Dermis microvascular lymphatic vessel endothelial cell (primary cell): Measurements from ENCODE around the gene C15orf40. TPM values are rescaled to one million over a fixed set of nuclear protein-coding genes. Genes with fewer than 3 reads are reported as not detected.

Source experiments
- DNase-seq, 2 donors: peaks; one replicate each; pipeline versions ENCODE4 v3.0.0 to v3.0.0-alpha.2; 2010; ENCODE audit warnings: low read depth in 2 of 2
- total RNA-seq: library from RNA; depleted of rRNA; stranded (reverse); fragments of >200 nt; gene quantifications from 2 replicates; pipeline ENCODE4 v1.2.1, GENCODE V29; 2014

C15orf40 gene
- total RNA-seq, 1 donor from 2014 or later, result 12.6 TPM

DNA sequence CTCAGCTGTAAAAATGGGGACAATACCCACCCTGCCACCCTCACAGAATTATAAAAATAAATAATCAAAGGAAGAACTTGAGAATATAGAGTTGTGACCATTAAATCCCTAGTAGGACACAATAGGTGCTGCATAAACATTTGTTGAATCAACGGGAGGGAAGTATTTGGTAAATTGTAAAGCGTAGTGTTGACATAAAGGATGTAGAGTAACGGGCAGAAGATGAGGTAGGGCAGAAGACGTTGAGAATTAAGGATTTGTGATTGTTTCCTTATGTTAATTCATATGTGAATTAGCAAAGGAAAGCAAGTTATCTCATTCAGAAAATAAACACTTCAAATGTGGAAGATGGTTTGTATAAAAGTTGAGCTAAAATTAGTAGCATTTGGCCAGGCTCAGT, 18.3 kb downstream of the C15orf40 start:
- no peak for DNase-seq

DNA sequence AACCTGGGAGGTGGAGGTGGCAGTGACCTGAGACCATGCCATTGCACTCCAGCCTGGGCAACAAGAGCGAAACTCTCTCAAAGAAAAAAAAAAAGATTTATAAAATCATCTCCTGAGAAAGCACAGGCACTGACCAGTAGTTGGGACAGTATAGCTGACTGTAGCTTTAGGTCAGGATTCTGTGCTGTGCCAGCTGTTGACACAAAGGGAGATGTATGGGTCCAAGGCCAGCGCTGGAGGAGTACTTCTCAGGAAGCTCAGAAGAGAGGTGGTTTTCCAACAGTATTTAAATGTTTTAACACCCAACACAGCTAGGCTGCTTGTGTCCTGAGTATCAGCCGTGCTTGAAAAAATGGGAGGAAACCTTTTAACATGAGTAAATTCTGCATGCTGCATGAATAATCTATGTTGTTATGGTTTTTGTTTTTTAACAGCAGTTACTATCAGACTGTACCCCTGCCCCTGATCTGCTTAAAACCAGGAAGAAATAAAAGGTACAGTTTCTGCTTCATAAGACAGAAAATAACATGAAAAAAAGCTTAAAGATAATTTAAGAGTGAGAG, 18.9 kb downstream of the C15orf40 start:
- DNase-seq, result no peak

DNA sequence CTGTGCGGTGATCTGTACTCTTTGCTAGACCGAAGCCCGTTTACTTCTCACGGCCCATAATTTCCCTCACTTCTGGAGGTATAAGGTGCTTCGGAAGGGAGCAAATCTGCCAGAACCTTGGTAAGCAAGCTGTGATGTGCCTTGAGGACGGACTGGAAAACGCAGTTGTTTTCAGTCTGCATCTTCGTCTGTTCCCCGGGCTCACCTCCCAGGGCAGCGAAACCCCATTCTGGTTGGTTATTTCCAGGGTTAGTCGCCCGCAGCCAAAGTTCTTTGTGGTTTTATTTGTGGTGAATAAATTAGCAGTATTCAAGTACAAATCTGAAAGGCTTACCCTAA, 25.0 kb downstream of the C15orf40 start:
- DNase-seq, result peak in 1 of 2 donors; percentile 35

DNA sequence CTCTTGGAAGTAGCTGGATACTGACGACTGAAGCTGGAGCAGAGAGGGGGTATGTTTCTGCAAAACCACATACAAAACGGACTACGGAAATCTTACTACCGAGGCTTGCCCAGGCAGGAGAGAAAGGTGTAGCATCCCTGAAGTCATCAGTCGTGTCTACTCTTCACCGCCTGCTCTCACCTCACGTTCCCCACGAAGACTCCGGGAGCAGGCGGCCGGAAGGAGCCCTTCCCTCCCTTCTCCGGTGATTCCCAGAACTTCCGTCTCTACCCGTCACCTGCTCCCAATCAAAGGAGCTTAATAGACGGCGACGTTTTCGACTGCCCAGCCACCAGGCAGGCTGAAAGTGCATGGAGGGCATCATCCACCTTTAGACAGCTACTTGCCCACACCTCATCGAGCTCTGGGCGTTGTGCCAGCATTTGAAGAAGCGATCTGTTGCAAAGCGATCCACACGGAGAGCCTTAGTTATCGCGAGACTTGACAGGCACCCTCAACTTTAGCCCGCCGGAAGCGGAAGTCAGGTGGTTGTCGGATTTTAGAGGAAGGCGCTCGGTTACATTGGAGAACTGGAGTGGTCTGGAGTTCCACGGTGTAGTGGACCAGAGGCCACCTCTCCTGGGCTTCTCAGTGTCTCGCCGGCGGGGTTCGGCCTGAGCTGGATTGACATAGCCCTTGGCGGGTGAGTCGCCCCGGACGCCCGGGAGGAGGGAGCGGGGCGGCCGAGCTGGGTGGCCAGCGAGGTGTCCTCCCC, 25.6 kb downstream of the C15orf40 start, which contains the start of gene RAMAC:
Gene RAMAC, plus strand, starts transcription at position 523 of the 754 bp plus-strand sequence. CDS start 2,809 bp downstream, outside the sequence.
- peak; percentile 90 to 92 for DNase-seq

DNA sequence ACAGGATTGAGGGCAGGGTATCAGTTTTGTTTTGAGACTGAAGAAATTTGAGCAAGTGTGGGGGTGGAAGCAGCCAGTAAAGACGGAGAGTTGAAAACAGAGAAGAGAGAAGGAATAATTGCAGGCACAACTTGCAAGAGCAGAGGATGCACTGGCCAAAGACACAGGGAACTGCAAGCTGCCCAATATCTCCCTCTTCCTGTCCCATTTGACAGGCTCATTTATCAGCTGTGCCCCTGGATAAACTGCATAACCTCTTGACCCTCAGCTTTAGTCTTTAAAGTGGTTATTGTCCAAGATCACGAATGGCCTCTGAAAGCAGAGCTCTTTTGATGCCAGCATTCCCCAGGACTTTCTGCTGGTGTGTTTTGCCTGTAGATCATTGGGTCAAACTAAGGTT, 30.5 kb downstream of the C15orf40 start:
- no peak for DNase-seq

DNA sequence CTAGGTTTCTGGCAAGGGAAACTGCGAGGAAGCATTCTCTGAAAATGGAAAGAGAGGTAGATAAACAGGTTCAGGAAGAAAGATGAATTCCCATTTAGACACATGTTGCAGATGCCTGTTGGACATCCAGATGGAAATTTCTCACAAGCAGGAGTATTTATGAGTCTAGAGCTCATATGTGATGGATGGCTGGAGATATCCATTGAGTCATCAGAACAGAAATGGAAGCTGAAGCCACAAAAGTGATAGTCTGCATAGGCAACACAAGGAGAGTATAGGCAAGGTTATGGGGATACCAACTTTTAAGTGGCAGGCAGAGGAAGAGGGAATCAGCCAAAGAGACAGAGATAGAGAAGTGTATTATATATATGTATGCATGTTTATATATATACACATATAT, 31.7 kb downstream of the C15orf40 start:
- DNase-seq, result no peak

DNA sequence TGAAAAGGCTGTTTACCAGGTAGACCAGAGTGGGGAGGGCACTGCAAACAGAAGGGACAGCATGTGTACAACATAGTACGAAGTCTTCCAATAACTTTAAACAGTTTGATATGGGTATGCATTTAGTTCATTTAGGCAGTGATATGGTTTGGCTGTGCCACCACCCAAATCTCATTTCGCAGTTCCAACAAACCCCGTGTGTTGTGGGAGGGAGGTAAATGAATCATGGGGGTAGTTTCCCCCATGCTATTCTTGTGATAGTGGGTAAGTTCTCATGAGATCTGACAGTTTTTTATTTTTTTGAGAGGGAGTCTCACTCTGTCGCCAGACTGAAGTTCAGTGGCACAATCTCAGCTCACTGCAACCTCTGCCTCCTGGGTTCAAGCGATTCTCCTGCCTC, 33.0 kb downstream of the C15orf40 start:
- no peak for DNase-seq

DNA sequence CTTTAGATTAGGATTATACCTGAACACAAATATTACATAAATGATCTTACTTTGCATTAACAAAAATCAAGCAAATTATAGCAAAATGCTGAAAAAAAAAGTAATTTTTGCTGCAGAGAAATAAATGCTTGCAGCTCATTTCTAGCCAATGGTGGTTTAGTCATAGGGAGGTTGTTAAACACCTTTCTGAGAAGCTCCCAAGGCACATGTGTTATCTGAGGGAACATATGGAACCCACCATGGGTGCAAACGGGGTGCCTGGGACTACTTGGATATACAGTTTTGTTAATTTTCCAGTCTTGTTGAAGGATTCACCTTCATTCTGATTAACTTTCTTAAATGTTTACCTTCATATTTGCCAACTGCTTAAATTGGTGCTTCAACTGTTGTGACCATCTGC, 34.4 kb downstream of the C15orf40 start:
- DNase-seq, result no peak

DNA sequence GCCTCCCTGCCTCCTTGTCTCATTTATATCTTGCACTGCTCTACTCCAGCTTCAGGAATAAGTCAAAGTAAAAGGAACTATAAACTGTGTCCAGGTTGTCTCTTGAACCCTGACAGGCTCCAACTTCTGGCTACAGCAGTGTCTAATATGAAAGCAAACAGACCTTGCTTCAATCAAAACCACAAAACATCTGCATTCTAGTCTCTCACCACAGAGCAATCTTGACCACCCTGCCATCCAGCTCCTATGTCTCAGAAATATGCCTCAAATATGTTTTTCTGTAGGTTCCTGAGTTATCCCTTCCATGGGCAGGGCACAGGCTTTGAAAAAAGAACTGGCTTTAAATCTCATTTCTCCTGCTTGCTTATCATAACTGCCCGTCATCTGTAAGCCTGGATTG, 38.4 kb downstream of the C15orf40 start:
- DNase-seq, result no peak

DNA sequence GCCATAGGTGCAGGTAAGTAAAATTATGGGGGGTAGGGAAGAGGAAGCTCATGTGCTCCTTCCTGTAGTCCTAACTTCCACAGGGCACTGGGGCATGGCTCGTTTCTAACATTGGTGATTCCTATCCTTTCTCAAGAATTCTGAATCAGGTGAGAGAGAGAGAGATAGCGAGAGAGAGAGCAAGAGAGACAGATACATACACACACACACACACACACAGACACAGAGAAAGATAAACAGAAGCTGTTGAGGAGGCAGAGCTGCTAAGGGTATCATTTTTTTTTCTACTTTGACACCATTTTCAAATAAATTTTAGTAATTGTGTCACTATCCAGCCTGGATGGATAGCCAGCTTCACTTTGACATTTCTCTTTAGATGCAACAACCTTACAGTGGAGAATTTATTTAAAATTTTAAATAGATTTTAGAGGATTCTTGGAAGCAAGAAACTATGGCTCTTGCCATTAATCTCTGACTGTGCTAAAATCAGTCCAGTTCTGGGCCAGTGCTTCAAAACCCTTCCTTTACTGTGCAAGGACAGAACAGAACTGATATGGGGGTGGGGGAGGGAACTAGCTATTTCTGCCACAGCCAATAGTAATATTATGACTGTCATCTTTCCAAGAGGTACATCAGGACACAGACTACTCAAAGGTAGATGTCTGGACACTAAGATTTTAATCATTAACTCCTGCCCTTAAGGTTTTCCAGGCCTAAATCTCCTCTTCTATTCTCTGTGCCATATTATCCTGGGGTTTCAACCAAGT, 40.0 kb downstream of the C15orf40 start:
- DNase-seq, result no peak

DNA sequence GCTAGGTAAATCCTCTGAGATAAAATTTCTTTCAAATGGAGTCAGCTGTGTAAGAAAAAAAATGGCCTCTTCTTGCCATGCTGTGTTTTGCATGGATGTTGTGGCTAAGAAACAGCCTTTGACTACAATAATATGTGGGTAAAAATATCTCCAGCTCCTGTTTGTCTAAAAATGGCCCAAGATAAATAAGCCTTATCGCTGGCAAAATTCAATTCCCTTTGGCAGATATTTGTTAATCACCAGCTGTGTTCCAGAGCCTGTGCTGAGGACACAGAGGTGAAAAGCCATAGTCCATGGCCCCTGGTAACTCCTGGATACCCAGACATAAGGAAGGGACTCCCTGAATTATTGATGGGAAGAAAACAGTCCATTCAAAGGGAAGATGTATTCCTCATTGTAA, 40.7 kb downstream of the C15orf40 start:
- no peak for DNase-seq

DNA sequence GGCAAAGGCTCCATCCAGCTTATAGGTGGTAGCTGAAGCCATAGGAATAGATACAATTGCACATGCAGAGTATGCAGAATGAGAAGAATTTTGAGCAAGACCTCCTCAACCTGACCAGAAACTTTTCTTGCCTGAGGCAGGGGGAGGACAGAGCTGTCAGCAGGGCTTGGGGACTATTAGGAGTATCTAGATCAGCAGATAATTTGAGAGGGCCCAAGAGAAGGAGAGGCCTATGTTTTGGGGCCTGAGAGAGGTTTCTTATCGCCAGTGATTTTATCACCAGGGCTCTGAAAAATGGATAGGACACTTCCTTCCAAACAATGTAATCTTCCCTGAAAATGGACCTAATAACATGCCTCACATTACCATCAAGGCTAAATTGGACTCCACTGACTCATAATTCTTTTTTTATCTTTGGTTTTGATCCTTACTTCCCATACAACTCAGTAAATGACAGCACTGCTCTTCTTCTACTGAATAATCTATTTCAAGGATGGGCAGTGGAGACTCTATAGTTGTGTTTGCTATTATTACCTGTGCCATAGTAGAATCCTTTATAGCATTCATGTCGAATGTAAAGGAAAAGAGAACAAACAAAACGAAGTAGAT, 41.3 kb downstream of the C15orf40 start:
- no peak for DNase-seq

DNA sequence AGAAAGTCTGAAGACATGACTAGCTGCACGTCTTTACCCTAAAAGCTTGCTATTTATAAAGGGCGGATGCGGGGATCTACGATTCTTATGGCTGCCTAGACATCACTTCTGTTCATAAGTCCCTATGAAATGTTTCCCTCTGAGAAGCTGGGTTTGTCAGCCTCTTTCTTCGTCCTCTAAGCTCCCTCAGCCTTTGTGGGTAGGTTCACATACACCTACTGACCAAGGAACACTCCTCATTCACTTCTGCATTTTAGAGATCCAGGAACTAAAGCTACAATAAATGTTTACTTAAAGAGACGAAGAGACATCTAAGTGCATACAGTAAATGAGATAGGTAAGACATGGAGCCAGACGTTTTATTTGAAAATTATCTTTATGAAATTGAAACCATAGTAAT, 42.1 kb downstream of the C15orf40 start:
- no peak for DNase-seq

DNA sequence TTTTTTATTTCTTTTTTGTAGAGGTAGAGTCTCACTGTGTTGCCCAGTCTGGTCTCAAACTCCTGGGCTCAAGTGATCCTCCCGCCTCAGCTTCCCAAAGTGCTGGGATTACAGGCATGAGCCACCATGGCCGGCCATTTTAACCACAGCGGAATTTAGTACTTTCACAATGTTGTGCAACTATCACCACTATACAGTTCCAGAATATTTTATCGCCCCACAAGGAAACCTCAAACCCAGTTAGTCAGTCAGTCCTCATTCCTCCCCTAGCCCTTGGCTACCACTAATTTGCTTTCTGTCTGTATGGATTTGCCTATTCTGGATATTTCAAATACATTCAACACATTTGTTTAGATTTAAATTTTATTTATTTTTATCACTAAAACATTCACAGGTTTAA, 43.4 kb downstream of the C15orf40 start:
- no peak for DNase-seq

DNA sequence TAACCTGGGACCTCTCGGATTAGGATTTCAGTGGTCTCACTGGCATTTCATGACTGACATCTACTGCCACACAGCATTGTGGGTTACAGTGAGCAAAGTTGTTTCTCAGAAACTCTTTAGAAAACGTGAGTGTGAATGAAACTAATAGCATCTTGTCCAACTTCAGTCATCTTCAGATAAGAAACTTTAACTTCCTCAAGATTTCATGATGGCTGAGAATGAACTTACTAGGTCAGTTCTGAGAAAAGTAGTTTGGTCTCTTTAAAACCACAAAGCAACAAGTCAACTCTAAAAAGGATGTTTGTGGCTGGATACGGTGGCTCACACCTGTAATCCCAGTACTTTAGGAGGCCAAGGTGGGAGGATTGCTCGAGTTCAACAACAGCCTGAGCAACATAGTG, 44.8 kb downstream of the C15orf40 start:
- DNase-seq, result no peak

DNA sequence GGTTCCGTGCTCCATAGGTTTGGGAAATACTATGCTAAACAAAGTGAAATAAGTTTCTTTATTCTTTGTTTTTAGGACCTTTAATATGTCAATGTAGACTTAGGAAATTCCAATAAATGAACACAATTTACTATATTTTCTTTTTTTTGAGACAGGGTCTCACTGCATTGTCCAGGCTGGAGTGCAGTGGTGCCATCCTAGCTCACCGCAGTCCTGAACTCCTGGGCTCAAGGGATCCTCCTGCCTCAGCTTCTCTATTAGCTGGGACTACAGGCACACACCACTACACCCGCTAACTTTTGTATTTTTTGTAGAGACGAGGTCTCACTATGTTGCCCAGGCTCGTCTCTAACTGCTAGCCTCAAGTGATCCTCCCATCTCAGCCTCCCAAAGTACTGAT, 46.5 kb downstream of the C15orf40 start:
- no peak for DNase-seq

DNA sequence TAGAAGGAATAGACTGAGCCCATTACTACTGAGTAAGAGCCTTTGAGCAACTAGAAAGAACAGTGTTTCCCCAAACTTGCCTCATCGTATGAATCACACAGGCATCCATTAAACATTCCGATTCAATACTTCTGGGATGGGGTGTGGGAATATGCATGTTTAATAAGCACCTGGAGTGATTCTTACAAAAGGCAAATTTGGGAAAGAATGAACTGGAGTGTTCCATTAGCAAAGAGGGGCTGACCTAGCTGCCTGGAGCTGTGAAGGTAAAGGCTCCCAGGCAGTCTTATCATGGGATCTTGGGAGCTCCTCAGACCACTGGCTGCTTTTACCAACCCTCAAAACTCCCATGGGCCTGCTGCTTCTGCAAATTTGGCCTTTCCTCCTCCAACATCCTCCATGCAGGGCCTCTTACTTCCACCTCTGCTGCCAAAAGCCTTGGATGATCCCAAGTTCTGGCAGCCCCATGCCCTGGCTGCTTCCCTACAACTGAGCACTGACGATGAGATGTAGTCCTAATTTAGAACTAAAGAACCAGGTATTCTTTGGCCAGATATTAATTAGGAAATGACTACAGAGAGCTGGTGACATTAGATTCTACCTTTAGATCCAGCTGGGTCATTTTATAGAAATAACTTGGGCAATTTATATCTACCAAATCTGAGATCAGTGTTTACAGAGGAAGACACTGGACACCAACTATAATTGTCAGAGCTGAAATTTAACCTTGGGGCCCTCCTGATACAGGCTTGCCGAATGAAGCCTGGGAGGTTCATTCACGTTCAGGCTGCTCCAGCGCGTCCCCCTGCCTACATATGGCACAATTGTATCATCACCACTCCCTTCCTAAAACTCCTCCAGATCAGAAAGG, 47.7 kb downstream of the C15orf40 start:
- DNase-seq, result no peak

DNA sequence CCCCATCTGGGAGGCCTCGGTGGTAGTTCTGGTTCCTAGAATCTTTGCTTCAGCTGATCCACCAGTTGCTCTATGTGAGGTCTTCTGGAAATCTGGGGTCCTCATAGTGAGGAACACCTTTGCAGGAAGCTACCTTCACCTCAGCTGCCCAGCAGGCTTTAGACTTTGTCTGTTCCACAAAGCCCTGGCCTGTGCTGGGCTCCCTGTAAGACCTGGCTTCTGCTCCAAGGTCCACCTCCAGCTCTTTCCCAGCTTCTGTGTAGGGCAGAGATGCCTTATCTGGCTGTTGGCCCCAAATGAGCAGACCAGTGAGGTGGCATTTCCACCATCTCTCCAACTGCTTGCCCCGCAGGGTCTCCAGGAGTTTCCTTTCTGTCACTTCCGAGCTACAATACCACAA, 50.7 kb downstream of the C15orf40 start:
- no peak for DNase-seq

DNA sequence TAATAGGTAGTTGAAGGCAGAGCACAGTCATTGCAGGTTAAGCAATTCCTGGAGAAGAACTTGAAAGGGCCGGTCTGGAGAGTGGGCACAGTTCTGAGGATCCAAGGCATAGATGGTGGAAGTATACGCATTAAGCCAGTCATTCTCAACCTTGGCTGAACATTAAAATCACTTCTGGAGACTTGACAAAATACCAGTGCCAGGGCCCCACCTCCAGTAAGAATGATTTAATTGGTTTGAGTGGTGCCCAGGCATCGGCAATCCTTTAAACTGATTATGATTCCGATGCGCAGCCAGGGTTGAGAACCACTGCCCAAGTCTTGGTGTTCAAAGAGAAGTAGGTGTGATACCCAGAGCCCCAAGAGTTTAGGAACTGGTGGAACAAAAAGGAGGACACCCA, 52.0 kb downstream of the C15orf40 start:
- no peak for DNase-seq

DNA sequence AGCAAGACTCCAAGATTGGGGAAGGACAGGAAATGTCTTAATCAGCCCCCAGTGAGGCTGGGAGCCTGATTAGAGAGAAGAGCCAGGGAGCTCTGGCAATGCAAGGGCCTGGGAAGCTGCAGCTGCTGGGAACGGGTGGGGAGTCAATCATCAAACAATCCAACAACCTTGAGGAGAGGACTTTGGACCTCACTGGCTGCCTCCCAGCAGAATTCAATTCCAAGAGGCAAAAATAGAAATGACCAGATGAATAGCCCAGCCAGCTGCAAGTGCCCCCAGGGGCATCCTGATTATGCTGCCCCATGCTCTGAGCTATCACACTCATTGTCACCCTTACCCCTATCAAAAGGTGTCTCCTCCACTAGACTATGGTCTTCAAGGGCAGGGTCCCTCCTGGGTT, 52.8 kb downstream of the C15orf40 start:
- no peak for DNase-seq
